HUES6 (cell line): Measurements from ENCODE around the gene CMYA5.
"Not testable (repeated sequence)": the region's sequence is repeated elsewhere in the genome, so short reads cannot be mapped to it uniquely, and the experiment has no call there.

Source experiments
- H3K27ac ChIP-seq: 2 replicates; pipeline ENCODE4 v1.7.0; 2013; ENCODE audit warnings: low read depth, mild to moderate bottlenecking, low read length, inconsistent platforms
- H3K27me3 ChIP-seq: 2 replicates; pipeline ENCODE4 v1.6.1; 2013; ENCODE audit warnings: low read length; ENCODE audit not compliant: control insufficient read depth, insufficient read depth
- H3K36me3 ChIP-seq: 2 replicates; pipeline ENCODE4 v1.6.1; 2013; ENCODE audit warnings: low read length; ENCODE audit not compliant: control insufficient read depth, insufficient read depth
- H3K4me1 ChIP-seq: 2 replicates; pipeline ENCODE4 v1.6.1; 2013; ENCODE audit warnings: low read length; ENCODE audit not compliant: control insufficient read depth, insufficient read depth
- H3K4me3 ChIP-seq: 2 replicates; pipeline ENCODE4 v1.5.1; 2013; ENCODE audit warnings: low read depth, low read length
- H3K9ac ChIP-seq: one replicate; pipeline ENCODE4 v1.6.1; 2013; ENCODE audit warnings: mild to moderate bottlenecking, low read length
- H3K9me3 ChIP-seq: 2 replicates; pipeline ENCODE4 v1.6.1; 2013; ENCODE audit warnings: low read depth, low read length; ENCODE audit not compliant: control insufficient read depth, insufficient read depth

Gene CMYA5

GRCh38 chr5:79773612-79774011 is 84.0 kb downstream of the CMYA5 start:
- H3K27me3 ChIP-seq = no peaks in the 10 kb centered on the region
- no peaks in the 10 kb centered on the region for H3K36me3 ChIP-seq
- H3K9me3 ChIP-seq = peaks cover 16% of the 10 kb centered on the region; the same call in 1 of the 2 replicates
- no peak overlapping the region for H3K27ac ChIP-seq
- H3K4me1 ChIP-seq = peaks cover 12% of the 10 kb centered on the region
- H3K9ac ChIP-seq = no peak overlapping the region
- H3K4me3 ChIP-seq = no peak overlapping the region

GRCh38 chr5:79774171-79774854 is 84.7 kb downstream of the CMYA5 start:
- no peak overlapping the region for H3K9ac ChIP-seq
- no peak overlapping the region for H3K27ac ChIP-seq
- 0 out of 2 replicates have a peak, but pooled peaks cover 12% of the 10 kb centered on the region for H3K9me3 ChIP-seq
- no peaks in the 10 kb centered on the region for H3K27me3 ChIP-seq
- no peaks in the 10 kb centered on the region for H3K36me3 ChIP-seq
- H3K4me3 ChIP-seq = no peak overlapping the region
- peaks cover 12% of the 10 kb centered on the region for H3K4me1 ChIP-seq

GRCh38 chr5:79774855-79775237 is 85.2 kb downstream of the CMYA5 start:
- Histone ChIP-seq H3K4me1 (peaks cover 12% of the 10 kb centered on the region), H3K27ac (no peak overlapping the region), H3K4me3 (no peak overlapping the region), H3K9ac (no peak overlapping the region), H3K27me3 (no peaks in the 10 kb centered on the region), H3K9me3 (0 out of 2 replicates have a peak, but pooled peaks cover 7% of the 10 kb centered on the region), H3K36me3 (no peaks in the 10 kb centered on the region)

- not testable (repeated sequence) for H3K4me1 ChIP-seq, H3K9me3 ChIP-seq, H3K36me3 ChIP-seq, H3K27me3 ChIP-seq
- Histone ChIP-seq H3K27ac (peak overlapping the region; percentile 57; the same call in 1 of the 2 replicates), H3K9ac (peak overlapping the region; percentile 44), H3K4me3 (peak overlapping the region; percentile 69)
Measured at GRCh38 chr5:79784741-79785140, 95.1 kb downstream of the CMYA5 start.

- H3K27ac ChIP-seq = no peak overlapping the region
- H3K9me3 ChIP-seq = no peaks in the 10 kb centered on the region
- H3K36me3 ChIP-seq = no peaks in the 10 kb centered on the region
- no peaks in the 10 kb centered on the region for H3K27me3 ChIP-seq
- H3K4me1 ChIP-seq = no peaks in the 10 kb centered on the region; the same call in 1 of the 2 replicates
- H3K9ac ChIP-seq = no peak overlapping the region
- no peak overlapping the region for H3K4me3 ChIP-seq
Measured at GRCh38 chr5:79785983-79786382, 96.3 kb downstream of the CMYA5 start.

- H3K27ac ChIP-seq = no peak overlapping the region
- H3K36me3 ChIP-seq = no peaks in the 10 kb centered on the region
Measured at GRCh38 chr5:79787448-79787847, 97.8 kb downstream of the CMYA5 start.

GRCh38 chr5:79791843-79792242 is 102.2 kb downstream of the CMYA5 start:
- Histone ChIP-seq H3K4me1 (no peaks in the 10 kb centered on the region), H3K36me3 (no peaks in the 10 kb centered on the region), H3K27me3 (no peaks in the 10 kb centered on the region), H3K4me3 (no peak overlapping the region), H3K9ac (no peak overlapping the region), H3K27ac (no peak overlapping the region), H3K9me3 (no peaks in the 10 kb centered on the region)

More at GRCh38 chr5:79787448-79787847, 97.8 kb downstream of the CMYA5 start:
- H3K27me3 ChIP-seq = no peaks in the 10 kb centered on the region
- no peak overlapping the region for H3K4me3 ChIP-seq
- no peaks in the 10 kb centered on the region; the same call in 1 of the 2 replicates for H3K4me1 ChIP-seq
- no peak overlapping the region for H3K9ac ChIP-seq
- no peaks in the 10 kb centered on the region for H3K9me3 ChIP-seq

GRCh38 chr5:79792463-79792862 is 102.8 kb downstream of the CMYA5 start:
- H3K4me1 ChIP-seq = no peaks in the 10 kb centered on the region
- H3K9ac ChIP-seq = no peak overlapping the region
- no peaks in the 10 kb centered on the region for H3K9me3 ChIP-seq
- H3K27me3 ChIP-seq = no peaks in the 10 kb centered on the region
- no peak overlapping the region for H3K4me3 ChIP-seq
- H3K36me3 ChIP-seq = no peaks in the 10 kb centered on the region
- H3K27ac ChIP-seq = no peak overlapping the region

- H3K27me3 ChIP-seq = no peaks in the 10 kb centered on the region
- no peak overlapping the region for H3K9ac ChIP-seq
- no peaks in the 10 kb centered on the region for H3K4me1 ChIP-seq
- H3K4me3 ChIP-seq = no peak overlapping the region
- no peaks in the 10 kb centered on the region for H3K9me3 ChIP-seq
- H3K27ac ChIP-seq = no peak overlapping the region
- H3K36me3 ChIP-seq = no peaks in the 10 kb centered on the region
Measured at GRCh38 chr5:79793304-79793703, 103.7 kb downstream of the CMYA5 start.

- Histone ChIP-seq H3K27ac (no peak overlapping the region), H3K27me3 (no peaks in the 10 kb centered on the region), H3K9ac (no peak overlapping the region), H3K36me3 (no peaks in the 10 kb centered on the region), H3K4me3 (no peak overlapping the region), H3K4me1 (no peaks in the 10 kb centered on the region), H3K9me3 (no peaks in the 10 kb centered on the region)
Measured at GRCh38 chr5:79793722-79794121, 104.1 kb downstream of the CMYA5 start.

GRCh38 chr5:79794347-79794746 is 104.7 kb downstream of the CMYA5 start:
- Histone ChIP-seq H3K9ac (no peak overlapping the region), H3K4me1 (no peaks in the 10 kb centered on the region), H3K27me3 (no peaks in the 10 kb centered on the region), H3K36me3 (no peaks in the 10 kb centered on the region), H3K9me3 (no peaks in the 10 kb centered on the region), H3K27ac (no peak overlapping the region), H3K4me3 (no peak overlapping the region)
